OCI-LY3 (cell line): ENCODE data around the gene MUS81.

ENCODE experiments used
- CTCF ChIP-seq: fragments of 200-600, 300-600 bp; sonication (generic); IDR thresholded peaks from 2 replicates; pipeline ENCODE4 v1.5.1; 2014; ENCODE audit warnings: antibody characterized with exemption, low read length, low read depth
- EZH2phosphoT487 ChIP-seq: fragments of 200-600 bp; shearing (Covaris generic); IDR thresholded peaks from 2 replicates; pipeline ENCODE4 v1.6.1; 2018; ENCODE audit warnings: antibody characterized with exemption, mixed run types, low read depth

- TF ChIP-seq EZH2phosphoT487: no peak
- no peak for TF ChIP-seq CTCF
These were observed 45.9 kb upstream of the MUS81 start for GRCh38 chr11:65814131-65814985.
